Hindlimb muscle (tissue), 1 donor: Measurements from ENCODE around the gene CBX2. TPM values are rescaled to one million over a fixed set of nuclear protein-coding genes. Genes with fewer than 3 reads are reported as not detected.

Experiments used
- DNase-seq: peaks from one replicate; pipeline ENCODE4 v3.0.0-alpha.2; 2013
- polyA plus RNA-seq: library from polyadenylated mRNA; unstranded; fragments of 120-200 nt; gene quantifications from one replicate; pipeline ENCODE4 v1.2.1, GENCODE V29; 2013; ENCODE audit not compliant: insufficient read length

Gene CBX2
- polyA plus RNA-seq, 1 donor = 10.5 TPM

DNA sequence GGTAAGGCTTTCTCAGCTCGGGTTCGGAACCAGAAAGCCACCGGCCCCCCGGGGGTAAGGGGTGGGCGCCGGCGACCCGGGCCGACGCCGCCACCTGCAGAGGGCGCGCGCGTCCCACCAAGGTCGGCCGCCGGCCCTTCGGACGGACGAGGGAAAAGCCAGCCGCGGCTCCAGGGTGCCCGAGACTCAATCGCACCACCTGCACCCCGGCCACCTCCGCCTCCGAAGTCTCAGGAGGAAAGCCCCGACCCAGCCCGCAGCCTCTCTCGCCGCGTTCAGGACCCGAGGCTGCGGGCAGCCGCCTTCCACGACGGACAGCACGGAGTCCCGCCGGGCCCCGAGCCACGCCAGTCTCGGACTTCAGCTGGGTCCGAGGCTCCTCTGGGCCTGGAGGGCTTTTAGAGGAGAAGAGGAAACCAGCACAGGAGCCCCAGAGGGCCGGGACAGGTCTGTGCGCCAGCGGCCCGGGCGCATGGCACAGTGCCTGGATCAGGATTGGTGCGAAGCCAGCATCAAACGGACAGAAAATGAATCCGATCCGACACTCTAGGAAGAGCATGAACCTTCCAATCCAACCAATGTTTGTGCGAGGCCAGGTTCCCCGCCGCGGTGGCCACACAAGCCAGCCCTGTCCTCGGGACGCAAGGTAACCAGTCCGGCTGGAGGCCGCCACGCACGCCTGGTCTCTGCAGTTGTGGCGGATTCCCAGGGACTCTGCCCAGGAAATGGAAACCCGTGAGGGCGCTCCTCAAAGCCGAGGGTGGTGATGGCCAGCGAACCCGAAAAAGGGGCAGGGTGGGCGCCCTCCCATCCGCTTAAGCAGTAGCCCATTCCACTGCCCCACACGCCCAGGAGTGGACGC lies 12.2 kb downstream of the CBX2 start:
- DNase-seq = no peak

DNA sequence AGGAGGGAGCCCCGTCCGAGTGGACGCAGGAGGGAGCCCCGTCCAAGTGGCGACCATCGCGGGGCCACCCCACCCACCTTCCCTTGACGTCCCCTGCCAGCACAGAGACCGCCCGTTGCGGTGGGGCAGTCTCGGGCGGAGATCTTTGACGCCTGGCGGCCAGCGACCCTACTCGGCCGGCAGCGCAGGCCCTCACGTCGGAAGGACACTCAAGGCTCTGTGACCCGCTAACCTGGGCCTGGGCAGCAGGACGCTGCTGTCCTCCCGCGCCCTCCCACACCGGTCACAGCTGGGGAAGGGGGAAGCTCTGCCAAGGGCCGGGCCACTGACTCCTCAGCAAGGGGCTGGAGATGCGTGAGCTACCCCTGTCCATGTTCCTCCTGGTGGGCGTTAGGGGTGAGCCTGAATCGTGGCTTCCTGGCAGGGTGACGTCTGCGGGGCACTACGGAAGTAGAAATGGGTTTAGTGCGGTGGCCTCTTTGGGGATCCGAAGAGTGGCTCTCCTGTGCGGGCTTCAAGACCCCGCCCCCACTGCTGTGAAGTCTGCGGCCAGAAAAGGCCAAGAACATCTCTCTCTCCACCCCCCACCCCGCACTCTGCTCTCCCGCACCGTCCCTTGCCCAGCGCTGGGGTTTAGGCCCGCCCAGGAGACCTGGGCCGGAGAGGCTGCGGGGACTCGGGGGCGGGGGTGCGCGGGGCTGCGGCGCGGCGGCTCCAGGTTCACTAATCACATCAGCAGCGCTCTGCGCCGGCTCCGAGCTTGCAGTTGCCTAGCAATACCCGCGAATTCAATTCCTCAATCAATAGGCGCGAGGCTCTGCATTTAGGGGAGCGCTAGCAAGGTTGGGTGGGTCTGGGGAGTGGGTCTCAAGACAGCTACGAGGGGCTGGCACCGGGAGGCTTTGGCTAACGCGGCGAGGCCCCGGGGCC lies 13.1 kb downstream of the CBX2 start:
- DNase-seq = no peak

DNA sequence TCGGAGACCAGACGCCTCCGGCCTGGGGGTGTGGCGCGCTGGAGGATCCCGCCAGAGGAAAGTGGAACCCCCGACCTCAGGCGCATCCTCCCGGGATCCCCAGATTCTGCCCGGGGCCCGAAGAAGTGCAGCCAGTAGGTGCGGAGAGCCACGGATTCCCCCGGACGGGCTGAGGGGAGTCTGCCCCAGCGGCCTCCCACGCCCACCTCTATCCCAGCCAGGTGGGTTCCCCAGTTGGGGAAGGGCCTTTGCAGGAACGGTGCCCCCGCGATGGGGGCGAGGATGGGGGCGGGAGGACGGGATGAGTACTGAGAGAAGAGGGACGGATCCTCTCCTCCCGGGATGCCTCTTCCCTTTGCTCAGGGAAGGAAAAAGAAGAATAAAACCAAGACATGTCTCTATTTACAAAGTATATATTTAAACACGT lies 13.8 kb downstream of the CBX2 start:
- DNase-seq = no peak

DNA sequence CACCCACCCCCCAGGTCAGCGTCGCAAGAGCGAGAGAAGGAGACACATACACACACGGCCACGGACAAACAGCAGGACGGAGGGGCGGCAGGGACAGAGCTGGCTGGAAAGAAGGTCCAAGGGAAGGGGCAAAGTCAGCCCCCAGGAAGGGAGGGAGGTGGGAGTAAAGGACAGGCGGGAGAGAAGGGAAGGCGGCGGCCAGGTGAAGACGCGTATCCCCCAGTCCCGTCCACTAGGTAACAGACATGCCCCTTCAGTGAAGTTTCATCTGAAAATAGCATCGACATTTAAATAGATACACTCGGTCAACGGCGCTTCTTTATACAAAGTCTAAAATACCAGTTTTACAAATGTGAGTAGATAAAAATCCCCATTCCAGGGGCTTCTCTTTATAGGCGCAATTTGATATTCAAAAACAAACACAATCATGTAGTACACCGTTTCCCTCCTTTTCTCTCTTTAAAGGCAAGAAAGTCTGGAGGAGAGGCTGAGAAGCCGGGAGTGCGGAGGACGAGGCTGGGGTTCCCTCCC lies 14.5 kb downstream of the CBX2 start:
- no peak for DNase-seq

DNA sequence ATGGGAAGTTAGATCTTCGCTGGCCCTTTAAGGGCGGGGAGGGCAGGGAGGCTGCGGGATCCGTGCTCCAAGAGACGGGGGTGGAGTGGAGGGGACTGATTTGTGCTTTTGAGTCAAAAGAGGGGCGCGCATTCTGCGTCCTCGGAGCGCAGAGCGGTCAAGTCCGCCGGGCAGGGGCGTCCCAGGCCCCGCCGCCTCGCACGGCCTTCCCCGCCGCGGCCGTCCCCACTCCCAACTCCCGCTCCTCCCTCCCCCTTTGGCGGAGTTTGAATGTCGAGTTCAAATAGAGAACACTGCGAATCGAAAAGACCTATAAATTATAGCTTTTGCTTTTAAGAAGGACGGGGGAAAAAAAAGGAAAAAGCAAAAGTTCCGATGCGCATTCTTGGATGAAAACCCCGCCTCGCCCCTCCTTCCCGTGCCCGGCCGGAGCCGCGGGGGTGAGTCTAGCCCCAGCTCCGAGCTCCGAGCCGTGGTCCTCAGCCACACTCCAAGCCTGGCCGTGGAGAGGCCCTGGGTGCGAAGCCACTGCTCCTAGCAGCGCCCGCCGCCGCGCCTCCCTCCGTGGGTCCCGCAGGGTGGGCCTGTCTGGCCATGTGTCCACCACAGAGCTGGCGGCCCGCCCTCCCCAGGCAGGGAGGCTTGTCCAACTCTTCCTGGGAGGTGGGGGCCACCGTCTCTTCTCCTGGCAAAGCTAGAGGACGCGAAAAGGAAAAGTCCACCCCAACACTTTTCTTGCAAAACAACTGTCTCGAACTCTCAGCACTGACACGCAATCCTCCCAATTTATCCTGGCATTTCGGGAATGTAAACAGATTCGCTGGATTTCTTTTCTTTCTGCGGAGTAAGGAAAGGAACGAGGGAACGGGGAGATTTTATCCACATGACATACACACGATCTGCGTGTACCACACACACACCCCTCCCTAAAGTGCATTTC lies 15.3 kb downstream of the CBX2 start:
- no peak for DNase-seq

DNA sequence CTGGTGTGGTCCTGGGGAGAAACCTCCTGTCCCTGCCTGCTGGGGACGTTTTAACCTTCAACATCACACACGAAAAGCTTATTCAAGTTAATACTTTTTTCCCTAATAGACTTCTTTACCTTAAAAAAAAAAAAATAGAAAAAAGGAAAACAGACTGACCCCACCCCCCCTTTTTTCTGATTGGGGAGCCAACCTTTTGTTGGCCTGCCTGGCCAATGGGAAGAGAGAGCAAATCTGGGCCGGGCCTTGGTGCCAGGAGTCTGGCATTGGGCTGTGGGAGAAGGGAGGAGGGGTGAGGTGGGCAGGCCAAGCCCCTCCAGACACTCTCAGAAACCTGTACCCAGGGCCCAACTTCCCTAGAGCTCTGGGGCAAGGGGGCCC lies 16.0 kb downstream of the CBX2 start:
- DNase-seq = no peak

DNA sequence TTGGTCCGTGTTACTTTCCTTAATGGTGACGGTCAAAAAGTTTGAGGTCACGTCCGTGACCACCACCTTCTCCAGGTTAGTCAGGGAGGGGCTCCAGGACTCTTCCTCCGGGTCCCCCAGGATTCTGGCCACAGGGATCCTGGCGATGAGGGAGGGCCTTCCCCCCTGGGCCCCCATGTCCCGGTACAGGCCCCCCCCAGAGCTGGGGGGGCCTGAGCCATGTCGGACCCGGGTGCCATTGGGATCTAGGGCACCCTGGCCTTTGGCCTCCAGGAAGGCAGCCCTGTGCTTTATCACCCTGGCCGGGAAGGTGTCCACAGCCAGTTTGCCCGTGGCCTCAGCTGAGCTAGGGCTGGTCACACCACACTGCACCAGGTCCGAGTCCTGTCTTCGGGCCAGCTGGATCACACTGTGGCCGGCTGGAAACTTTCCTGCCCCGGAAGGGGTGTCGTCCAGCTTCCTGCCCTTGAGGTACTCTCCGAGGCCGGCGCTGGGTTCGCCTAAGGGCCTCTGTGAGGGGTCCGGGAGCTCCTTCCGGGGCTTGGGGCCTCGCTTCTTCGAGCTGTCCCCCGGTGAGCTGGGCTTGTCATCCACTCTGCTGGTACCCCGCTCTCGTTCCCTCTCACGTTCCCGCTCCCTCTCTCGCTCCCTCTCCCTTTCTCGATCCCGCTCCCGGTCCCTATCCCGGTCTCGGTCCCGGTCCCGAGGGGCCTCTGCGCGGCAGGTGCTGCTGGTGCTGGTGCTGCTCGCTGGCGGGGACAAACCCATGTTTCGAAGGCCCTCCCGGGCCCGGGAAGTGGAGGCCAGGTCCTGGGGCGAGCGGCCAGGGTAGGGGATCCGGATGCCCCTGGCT lies 16.9 kb downstream of the CBX2 start:
- DNase-seq = no peak

DNA sequence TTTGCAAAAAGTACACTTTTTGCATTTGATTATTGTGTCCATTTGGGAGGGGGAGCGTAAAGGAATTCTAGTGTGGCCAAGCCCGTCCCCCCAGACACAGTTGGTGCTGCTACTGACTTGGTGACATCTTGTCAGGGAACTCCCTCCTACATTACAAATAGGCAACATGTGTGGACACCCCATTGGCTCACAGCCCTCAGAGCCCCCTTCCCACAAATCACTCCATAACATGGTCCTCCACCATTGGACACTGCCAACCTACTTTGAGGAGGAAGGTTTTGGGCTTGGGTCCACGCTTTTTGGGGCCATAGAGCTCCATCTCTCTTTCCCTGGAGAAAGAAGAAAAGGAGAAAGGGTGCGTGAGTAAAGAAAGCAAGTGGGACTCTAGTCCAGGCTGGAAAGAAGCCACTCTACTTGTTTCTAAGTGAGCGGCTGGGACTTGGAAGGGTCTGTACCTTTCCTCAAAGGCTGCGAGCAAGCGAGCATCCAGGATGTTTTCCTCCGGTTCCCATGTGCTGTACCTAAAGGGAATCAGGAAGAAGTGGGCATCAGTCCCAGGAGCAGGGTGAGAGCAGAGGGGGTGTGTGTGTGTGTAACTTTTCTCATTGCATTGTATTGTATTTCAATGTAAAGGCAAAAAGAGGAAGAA lies 18.0 kb downstream of the CBX2 start:
- no peak for DNase-seq

DNA sequence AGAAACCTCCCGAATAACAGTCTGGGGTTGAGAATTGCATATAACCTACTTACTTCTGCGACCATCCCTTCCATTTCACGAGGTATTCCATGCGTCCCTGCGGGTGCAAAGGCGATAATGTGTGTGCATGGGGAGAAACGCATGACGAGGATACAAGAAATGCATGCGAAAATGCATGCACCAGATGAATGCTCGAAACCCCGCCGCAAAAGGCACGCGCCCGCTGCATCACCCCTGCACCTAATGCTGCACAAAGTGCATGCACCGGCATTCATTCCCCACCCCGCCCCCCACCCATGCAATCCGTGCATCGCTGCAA lies 18.5 kb downstream of the CBX2 start:
- no peak for DNase-seq

DNA sequence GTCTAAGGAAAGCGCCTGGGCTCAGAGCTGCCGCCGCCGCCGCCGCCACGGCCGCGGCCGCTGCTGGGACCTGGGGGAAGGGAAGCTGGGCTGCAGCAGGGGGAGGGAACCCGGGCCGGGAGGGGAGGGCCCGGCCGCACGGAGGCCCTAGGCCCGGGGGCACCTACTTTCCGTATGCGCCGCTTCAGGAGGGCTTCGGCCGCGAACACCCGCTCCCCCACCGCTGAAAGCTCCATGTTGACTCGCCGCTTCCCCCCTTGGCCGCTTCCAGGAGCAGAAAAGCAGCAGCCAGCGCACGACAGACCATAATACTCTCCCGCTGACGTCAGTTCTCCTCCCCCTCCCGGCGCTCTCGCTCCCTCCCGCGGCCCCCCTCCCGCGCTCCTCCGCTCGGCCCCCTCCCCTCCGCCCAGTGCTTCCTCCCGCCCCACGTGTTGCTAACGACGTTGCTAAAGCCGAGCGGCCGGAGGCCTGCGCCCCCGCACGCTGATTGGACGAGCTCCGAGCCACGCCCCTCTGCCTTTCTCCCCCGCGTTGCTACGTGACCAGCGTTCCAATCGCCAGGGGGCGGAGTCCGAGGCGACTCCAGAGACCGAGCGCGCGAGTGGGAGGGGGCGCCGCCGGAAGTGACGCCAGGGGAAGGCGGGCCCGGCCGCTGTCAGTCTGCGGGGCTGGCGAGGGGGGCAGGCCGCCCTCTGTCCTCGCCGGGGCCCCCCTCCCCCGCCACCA lies 19.0 kb downstream of the CBX2 start, which contains the start of gene CBX8:
Gene CBX8, minus strand, starts transcription at position 315 of the 729 bp plus-strand sequence. Its CDS starts 79 bp downstream, at position 236.
- peak; percentile 100 for DNase-seq

DNA sequence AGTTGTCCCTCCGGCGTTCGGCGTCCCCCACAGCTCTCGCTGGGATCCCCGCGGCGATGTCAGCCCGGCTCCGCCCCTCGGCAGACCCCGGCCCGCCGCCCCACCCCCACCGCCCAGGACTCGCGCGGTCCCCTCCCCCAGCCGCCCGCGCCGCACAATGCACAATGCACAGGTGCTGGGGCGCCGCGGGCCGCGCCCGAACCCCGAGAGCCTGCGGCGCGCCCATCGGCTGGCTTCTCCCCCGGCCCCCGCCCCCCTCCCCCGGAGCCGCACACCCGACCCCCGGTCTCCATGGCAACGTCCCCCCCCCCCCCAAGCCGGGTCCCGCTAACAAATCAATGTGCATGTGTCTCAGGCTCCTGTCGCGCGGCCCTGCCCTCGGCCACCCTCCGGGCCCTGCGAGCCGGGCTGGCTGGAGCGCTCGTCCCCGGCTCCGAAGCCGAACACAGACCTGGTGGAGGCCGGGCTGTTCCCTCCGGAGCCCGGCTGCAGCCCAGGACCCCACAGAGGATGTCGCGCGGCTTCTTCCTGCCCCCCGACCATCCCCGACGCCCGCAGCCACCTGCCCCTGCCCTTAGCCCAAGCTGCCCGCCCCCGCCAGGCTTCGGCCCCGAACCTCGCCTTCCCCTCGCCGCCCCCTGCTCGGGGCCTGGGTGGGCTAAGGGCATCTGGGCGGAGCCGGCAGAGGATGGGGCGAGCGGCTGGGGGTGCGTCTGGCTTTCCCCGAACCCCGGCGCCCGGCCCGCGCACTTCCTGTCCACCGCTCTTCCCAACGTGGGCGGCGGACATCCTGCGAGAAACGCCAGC lies 19.7 kb downstream of the CBX2 start:
- no peak for DNase-seq

DNA sequence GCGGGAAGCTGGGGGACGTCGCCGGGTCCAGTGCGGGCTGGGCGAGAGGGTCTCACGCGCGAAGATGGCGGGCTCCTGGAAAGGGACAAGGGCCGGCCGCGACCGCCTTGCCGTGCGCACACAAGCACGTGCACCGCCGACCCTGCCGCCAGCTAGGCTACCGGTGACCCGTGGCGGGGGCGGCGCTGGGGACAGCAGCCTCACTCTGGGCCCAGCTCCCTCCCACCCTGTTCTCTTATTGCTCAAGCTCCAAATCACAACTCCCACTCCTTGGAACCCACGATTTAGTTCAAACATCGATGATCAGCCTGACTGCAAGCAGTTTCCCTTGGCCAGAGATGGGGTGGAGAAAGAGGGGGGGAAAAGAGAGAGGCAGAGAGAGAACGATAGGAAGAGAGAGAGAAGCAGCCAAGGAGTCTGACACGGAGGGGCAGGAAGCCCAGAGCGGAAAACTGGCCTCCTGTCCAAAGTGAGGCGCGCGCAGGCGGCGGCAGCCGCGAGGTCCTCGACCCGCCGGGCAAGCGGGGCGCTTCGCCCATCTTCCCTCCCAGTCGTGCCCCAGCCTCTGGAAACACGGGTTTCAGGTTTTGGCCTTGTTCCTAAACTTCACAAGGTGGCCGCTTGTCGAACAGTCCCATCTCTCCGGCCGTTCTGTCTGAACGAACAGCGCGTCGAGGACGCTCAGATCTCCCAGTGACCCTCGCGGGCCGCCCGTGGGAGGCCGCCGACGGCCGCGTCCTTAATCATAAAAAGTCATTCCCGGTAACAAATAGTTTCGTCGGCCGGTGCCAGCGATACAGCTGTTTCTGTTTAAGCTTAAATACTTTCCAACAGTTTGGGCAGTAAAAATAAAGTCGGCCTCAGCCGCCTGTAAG lies 20.6 kb downstream of the CBX2 start:
- DNase-seq = no peak

DNA sequence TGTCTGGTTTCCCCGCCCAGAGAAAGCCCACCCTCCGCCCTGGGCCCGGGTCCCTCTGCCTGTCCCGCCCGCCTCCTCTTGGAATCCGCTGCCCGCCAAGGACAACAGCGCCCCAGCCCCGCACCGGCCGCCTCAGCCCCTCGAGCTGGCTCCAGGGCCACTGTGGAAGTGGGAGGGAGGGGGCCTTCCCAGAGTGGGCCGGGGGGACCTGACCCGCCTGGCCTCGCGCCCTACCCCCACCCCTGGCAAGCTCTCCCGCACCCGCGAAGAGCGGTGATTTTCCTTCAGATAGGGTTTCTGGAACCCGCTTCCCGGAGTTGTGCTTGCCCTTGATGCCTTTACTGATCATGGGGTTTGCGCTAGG lies 21.2 kb downstream of the CBX2 start:
- no peak for DNase-seq

DNA sequence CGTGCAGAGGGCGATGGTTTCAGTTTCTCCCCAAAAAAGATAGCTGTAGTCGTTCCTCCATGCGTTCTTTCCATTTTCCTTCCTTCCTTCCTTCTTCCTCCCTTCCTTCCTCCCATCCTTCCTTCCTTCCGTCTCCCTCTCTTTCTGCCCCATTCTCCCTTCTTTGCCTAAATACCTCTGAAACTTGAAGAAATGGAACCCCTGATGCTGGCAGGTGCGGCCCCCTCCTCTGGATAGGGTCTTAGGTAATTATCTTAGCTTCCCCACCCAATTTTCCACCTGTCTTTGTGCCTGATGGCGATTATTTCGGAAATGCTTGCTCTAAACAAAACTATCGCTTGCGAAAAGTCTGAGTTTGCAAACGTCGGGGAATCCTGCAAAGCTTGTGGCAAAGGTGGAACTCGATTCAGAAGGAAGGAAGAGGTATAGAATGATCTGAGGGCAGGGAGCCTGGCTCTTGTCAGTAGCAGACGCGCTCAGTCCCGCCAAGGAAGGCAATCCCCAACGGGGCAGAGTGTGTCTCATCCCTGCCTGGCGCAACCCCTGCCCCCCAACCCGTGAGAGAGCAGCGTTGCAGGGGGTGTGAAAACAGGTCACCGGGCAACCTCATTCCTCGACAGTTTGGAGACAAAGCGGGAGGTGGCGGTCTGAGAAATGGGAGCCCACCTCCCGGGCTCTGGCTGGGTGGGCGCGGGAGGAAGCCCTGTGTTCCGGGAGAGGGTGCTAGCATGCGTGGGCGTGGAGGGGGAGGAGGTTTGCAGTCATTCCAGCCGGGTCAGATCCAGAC lies 21.8 kb downstream of the CBX2 start:
- no peak for DNase-seq

DNA sequence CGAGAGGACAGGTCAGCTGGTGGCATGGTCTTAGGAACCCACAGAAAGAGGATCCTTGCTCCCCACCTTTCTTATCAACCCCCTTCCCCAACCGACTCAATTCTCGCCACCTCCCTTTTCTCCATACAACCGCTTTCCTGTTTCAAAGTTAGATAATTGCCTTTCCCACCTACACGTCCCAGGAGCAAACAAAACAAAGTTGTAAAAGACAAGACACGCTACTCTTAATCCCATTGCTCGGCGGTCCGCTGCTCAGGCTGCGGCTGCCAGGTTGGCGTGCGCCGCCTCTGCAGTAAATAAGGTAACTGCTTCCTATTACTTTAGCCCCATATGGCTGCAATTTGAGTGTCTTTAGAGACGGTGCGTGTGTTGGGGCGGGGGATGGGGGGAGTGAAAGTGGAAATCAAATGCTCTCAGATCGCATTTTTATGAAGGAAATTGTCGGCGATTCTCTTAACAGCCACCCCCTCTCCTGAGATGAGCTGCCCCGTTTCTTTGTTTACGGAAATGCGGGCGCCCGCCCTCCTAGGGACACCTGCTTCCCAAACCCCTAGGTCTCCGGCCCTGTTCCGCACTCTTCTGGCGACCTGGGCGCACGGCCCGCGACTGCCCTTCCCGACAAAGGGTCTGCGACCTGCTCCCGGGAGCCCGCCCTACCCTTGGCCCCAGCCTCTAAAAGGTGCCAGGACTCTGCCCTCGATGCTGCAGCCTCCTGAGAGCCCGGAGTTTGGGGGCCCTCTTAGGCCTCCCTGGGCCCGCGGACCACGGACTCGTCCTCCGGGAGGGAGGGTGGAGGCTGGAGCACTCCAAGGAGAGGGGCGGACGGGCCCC lies 22.6 kb downstream of the CBX2 start:
- no peak for DNase-seq
